Epithelial cell of proximal tubule (primary cell): ENCODE data around the gene NUDT16L1. TPM values are rescaled to one million over a fixed set of nuclear protein-coding genes. Genes with fewer than 3 reads are reported as not detected.

Experiments
- DNase-seq: peaks from one replicate; pipeline ENCODE4 v3.0.0-alpha.2; 2011; ENCODE audit warnings: low read depth
- H3K4me3 ChIP-seq: 2 replicates; pipeline ENCODE4 v1.5.1; 2011; ENCODE audit warnings: low read depth, mild to moderate bottlenecking, low read length
- total RNA-seq: library from RNA; depleted of rRNA; stranded (reverse); fragments of >200 nt; gene quantifications from 2 replicates; pipeline ENCODE4 v1.2.3, GENCODE V29; 2015
- TF ChIP-seq, protein P1 (sequence below): conservative IDR thresholded peaks from 2 replicates; pipeline ENCODE4 v1.5.1; 2012; ENCODE audit warnings: low read depth, mild to moderate bottlenecking, low read length

NUDT16L1 gene
- total RNA-seq, 1 donor from 2014 or later = 23.8 TPM

DNA sequence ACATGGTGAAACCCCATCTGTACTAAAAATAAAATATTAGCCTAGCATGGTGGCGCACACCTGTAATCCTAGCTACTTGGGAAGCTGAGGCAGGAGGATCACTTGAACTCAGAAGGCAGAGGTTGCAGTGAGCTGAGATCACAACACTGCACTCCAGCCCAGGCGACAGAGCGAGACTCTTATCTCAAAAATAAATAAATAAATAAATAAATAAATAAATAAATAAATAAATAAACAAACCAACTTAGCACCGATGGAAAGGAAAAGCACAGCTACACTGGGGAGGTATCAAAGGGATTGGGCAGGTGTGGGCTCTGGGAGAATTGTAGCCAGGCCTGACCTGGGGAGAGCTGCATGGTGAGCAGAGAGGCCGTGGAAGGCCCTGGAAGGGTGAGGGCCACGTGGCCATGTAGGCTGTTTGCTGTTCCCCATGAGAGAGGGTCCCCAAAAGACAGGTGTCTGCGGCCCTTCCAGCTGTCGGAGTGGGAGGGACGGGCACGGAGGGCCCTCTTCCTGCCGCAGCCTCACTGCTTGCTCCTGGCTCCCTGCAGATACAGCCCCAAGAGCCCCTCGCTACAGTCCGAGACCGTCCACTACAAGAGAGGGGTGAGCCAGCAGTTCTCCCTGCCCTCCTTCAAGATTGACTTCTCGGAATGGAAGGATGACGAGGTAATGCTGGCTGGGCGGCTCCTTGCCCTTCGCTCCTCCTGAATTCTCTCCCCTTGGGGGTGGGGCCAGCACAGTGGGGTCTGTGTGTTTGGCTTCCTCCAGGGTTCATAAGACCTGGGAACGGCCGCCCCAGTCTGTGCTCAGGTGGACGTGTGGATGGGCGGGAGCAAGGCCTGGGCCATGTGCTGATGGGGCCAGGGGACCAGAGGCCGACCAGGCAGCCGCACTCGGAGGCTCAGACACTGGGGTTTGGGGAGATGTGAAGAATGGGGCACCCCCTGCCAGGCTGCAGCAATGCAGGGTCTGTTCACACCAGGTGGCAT is 36.4 kb upstream of the NUDT16L1 start:
- no peak for DNase-seq
- no peak overlapping the region for H3K4me3 ChIP-seq
- TF ChIP-seq, protein P1, sequence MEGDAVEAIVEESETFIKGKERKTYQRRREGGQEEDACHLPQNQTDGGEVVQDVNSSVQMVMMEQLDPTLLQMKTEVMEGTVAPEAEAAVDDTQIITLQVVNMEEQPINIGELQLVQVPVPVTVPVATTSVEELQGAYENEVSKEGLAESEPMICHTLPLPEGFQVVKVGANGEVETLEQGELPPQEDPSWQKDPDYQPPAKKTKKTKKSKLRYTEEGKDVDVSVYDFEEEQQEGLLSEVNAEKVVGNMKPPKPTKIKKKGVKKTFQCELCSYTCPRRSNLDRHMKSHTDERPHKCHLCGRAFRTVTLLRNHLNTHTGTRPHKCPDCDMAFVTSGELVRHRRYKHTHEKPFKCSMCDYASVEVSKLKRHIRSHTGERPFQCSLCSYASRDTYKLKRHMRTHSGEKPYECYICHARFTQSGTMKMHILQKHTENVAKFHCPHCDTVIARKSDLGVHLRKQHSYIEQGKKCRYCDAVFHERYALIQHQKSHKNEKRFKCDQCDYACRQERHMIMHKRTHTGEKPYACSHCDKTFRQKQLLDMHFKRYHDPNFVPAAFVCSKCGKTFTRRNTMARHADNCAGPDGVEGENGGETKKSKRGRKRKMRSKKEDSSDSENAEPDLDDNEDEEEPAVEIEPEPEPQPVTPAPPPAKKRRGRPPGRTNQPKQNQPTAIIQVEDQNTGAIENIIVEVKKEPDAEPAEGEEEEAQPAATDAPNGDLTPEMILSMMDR = no peak

- DNase-seq = no peak
- TF ChIP-seq, protein P1 = no peak
Measured at GRCh38 chr16:4659363-4660353, 33.7 kb upstream of the NUDT16L1 start.

DNA sequence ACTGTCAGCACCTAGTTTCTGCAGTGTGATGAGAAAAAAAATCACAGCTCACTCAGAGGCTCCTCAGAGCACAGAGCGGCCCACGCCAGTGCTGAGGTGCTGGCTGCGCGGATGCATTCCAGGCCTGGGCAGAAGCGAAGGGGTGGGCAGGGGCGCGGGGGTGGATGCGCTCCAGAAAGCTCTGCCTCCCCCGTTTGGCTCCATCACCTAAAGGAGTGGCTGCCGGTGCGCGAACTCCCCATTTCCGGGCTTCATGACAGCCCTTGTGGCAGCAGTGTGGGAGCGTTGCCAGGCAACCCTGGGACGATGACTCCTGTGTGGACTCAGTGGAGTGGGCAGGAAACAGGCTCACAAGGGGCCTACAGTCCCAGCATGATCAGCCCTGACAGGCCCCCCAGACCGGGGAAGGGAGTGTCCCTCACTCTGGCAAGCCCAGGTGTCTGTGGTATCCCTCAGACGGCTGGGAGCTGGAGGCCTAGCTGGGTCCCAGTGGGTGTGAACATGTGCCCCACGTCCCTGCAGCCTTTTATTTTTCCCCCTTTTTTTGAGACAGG is 32.8 kb upstream of the NUDT16L1 start:
- TF ChIP-seq, protein P1 = no peak
- no peak for DNase-seq

More at GRCh38 chr16:4659363-4660353, 33.7 kb upstream of the NUDT16L1 start:
- H3K4me3 ChIP-seq = no peak overlapping the region

GRCh38 chr16:4661661-4662060 is 31.7 kb upstream of the NUDT16L1 start:
- no peak for DNase-seq
- no peak overlapping the region for H3K4me3 ChIP-seq
- TF ChIP-seq, protein P1 = no peak

More for the DNA sequence above, 32.8 kb upstream of the NUDT16L1 start:
- no peak overlapping the region for H3K4me3 ChIP-seq

- no peak overlapping the region for H3K4me3 ChIP-seq
- TF ChIP-seq, protein P1 = no peak
- no peak for DNase-seq
Measured at GRCh38 chr16:4663465-4663776, 29.9 kb upstream of the NUDT16L1 start.

GRCh38 chr16:4663777-4664465 is 29.4 kb upstream of the NUDT16L1 start:
- TF ChIP-seq, protein P1 = no peak
- H3K4me3 ChIP-seq = no peak overlapping the region
- no peak for DNase-seq
